SK-N-MC (cell line): ENCODE results near the gene RBMS3.
"Not testable (repeated sequence)": the region's sequence is repeated elsewhere in the genome, so short reads cannot be mapped to it uniquely, and the experiment has no call there.

ENCODE experiments used
- DNase-seq: peaks from one replicate; pipeline ENCODE4 v3.0.0-alpha.2; 2011; ENCODE audit warnings: low read depth, low spot score
- H3K27ac ChIP-seq: fragments of 200-600 bp; sonication (generic); 2 replicates; pipeline ENCODE4 v1.5.1; 2016; ENCODE audit warnings: mixed run types
- H3K36me3 ChIP-seq: fragments of 200-600 bp; sonication (generic); 2 replicates; pipeline ENCODE4 v1.6.1; 2017; ENCODE audit warnings: antibody characterized with exemption, low read length, mixed read lengths; ENCODE audit not compliant: insufficient read depth
- H3K4me3 ChIP-seq: fragments of 200-600 bp; sonication (generic); 2 replicates; pipeline ENCODE4 v1.5.1; 2016
- H3K9ac ChIP-seq: fragments of 200-600 bp; sonication (generic); 2 replicates; pipeline ENCODE4 v1.8.0; 2017; ENCODE audit warnings: mixed run types, mixed read lengths; ENCODE audit not compliant: insufficient read length
- H3K9me3 ChIP-seq: fragments of 200-600 bp; sonication (generic); 2 replicates; pipeline ENCODE4 v1.6.1; 2017; ENCODE audit warnings: low read depth, mild to moderate bottlenecking, antibody characterized with exemption, low read length, moderate library complexity, mixed read lengths
- EZH2 ChIP-seq: fragments of 200-600 bp; sonication (generic); IDR thresholded peaks from one replicate; pipeline ENCODE4 v1.6.1; 2017; ENCODE audit warnings: antibody characterized with exemption
- FOXP2 ChIP-seq: optimal IDR thresholded peaks from 2 replicates; pipeline ENCODE3; 2011; ENCODE audit warnings: mild to moderate bottlenecking, moderate library complexity; ENCODE audit not compliant: insufficient read depth; ENCODE audit errors: extremely low read length, control extremely low read depth
- POLR2AphosphoS5 ChIP-seq: IDR thresholded peaks from 2 replicates; pipeline ENCODE4 v1.6.1; 2012; ENCODE audit warnings: mild to moderate bottlenecking, low read depth, low read length, borderline replicate concordance

The RBMS3 gene

GRCh38 chr3:29773481-29773880 lies 492.6 kb downstream of the RBMS3 start:
- H3K36me3 ChIP-seq = no peaks in the 10 kb centered on the region
- no peak overlapping the region for H3K4me3 ChIP-seq
- TF ChIP-seq POLR2AphosphoS5 (no peak), EZH2 (no peak), FOXP2 (no peak)
- H3K9me3 ChIP-seq = no peaks in the 10 kb centered on the region
- DNase-seq = no peak
- no peak overlapping the region for H3K9ac ChIP-seq
- no peak overlapping the region for H3K27ac ChIP-seq

GRCh38 chr3:29775340-29775739 lies 494.5 kb downstream of the RBMS3 start:
- TF ChIP-seq FOXP2 (no peak), POLR2AphosphoS5 (no peak), EZH2 (no peak)
- no peak overlapping the region for H3K27ac ChIP-seq
- DNase-seq = no peak
- H3K36me3 ChIP-seq = no peaks in the 10 kb centered on the region
- no peak overlapping the region for H3K9ac ChIP-seq
- no peaks in the 10 kb centered on the region for H3K9me3 ChIP-seq
- H3K4me3 ChIP-seq = no peak overlapping the region

DNA sequence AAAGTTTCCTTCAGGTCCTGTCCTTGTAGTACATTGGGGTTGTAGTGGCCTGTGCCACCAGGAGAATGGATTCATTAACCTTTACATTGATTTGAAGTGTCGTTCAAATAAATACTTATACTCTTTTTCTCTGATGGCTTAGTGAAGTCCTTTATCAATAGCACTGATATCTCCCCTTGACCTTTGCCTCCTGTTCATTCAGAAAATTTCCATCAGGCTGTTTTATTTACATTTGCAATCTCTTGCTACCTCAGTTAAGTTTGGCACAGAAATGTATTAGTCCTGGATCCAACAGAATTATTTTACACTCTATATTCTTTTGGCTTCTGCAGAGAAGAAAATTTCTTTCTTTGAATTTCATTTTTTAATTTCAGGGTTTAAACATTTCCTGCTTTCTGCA lies 497.0 kb downstream of the RBMS3 start:
- TF ChIP-seq EZH2 = no peak
- no peak for TF ChIP-seq POLR2AphosphoS5
- TF ChIP-seq FOXP2 = no peak
- Histone ChIP-seq H3K9ac (no peak overlapping the region), H3K36me3 (no peaks in the 10 kb centered on the region), H3K27ac (no peak overlapping the region), H3K4me3 (no peak overlapping the region), H3K9me3 (no peaks in the 10 kb centered on the region)
- DNase-seq = no peak

- Histone ChIP-seq H3K4me3 (no peak overlapping the region), H3K9ac (no peak overlapping the region), H3K27ac (no peak overlapping the region), H3K36me3 (no peaks in the 10 kb centered on the region), H3K9me3 (no peaks in the 10 kb centered on the region)
- TF ChIP-seq EZH2 (no peak), POLR2AphosphoS5 (no peak), FOXP2 (no peak)
- DNase-seq = no peak
Observed at GRCh38 chr3:29789686-29790085, 508.8 kb downstream of the RBMS3 start.

- H3K9ac ChIP-seq = no peak overlapping the region
- TF ChIP-seq EZH2 = no peak
- TF ChIP-seq POLR2AphosphoS5 = no peak
- TF ChIP-seq FOXP2 = no peak
- no peak overlapping the region for H3K27ac ChIP-seq
- no peaks in the 10 kb centered on the region for H3K36me3 ChIP-seq
- DNase-seq = no peak
- H3K9me3 ChIP-seq = no peaks in the 10 kb centered on the region
- H3K4me3 ChIP-seq = no peak overlapping the region
Observed at GRCh38 chr3:29796808-29797207, 515.9 kb downstream of the RBMS3 start.

- Histone ChIP-seq H3K9ac (no peak overlapping the region), H3K4me3 (no peak overlapping the region), H3K9me3 (no peaks in the 10 kb centered on the region), H3K27ac (no peak overlapping the region), H3K36me3 (no peaks in the 10 kb centered on the region)
- TF ChIP-seq EZH2 (no peak), POLR2AphosphoS5 (no peak), FOXP2 (no peak)
- no peak for DNase-seq
Observed at GRCh38 chr3:29802057-29802456, 521.2 kb downstream of the RBMS3 start.

DNA sequence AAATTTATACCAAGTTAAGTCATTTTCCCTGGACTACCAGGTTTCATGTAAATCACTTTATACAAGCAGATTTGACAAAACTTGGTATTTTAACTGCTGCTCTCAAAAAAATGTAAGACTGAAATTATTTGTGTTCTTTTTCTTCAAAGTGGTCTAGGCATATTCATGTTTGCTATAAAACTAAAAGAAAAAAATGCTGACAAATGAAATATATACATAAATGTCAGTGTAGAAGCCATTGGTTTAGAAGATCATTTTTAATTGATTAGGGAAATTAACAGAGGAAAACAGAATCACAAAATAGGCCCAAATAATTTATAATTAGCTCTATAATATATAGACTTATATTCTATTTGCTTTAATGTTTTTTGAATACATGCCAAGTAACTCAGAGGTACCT lies 523.2 kb downstream of the RBMS3 start:
- no peak for DNase-seq
- no peak overlapping the region for H3K9ac ChIP-seq
- no peak overlapping the region for H3K4me3 ChIP-seq
- H3K36me3 ChIP-seq = no peaks in the 10 kb centered on the region
- no peak for TF ChIP-seq EZH2
- TF ChIP-seq FOXP2 = no peak
- TF ChIP-seq POLR2AphosphoS5 = no peak
- H3K27ac ChIP-seq = no peak overlapping the region
- no peaks in the 10 kb centered on the region for H3K9me3 ChIP-seq

GRCh38 chr3:29805757-29806156 lies 524.9 kb downstream of the RBMS3 start:
- no peak for DNase-seq
- TF ChIP-seq EZH2 (no peak), FOXP2 (no peak), POLR2AphosphoS5 (no peak)
- Histone ChIP-seq H3K27ac (no peak overlapping the region), H3K36me3 (no peaks in the 10 kb centered on the region), H3K4me3 (no peak overlapping the region), H3K9me3 (no peaks in the 10 kb centered on the region), H3K9ac (no peak overlapping the region)

GRCh38 chr3:29808324-29808723 lies 527.5 kb downstream of the RBMS3 start:
- H3K27ac ChIP-seq, H3K9me3 ChIP-seq, DNase-seq, H3K9ac ChIP-seq, H3K36me3 ChIP-seq, H3K4me3 ChIP-seq: not testable (repeated sequence)

DNA sequence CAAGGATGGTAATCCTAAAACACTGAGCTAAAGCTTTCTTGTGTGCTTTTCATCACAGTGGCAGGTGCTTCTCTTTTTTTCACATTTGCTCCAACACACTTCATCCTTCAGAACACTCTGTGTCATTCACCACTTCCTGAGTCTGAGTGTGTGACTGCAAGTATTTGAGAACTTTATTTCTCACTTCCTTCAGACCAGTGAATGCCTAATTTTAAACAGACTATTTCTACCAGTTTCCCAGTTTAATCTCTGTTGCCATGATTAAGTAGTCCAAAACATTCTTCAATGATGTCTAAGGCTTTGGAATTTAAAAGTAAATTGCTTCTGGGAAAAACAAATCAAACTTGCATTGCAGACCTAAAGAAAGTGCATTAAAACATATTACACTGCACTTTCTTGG lies 541.2 kb downstream of the RBMS3 start:
- TF ChIP-seq POLR2AphosphoS5 = no peak
- no peak for TF ChIP-seq EZH2
- TF ChIP-seq FOXP2 = no peak
- no peaks in the 10 kb centered on the region for H3K36me3 ChIP-seq
- H3K27ac ChIP-seq = no peak overlapping the region
- DNase-seq = no peak
- H3K4me3 ChIP-seq = no peak overlapping the region
- no peak overlapping the region for H3K9ac ChIP-seq
- H3K9me3 ChIP-seq = no peaks in the 10 kb centered on the region

DNA sequence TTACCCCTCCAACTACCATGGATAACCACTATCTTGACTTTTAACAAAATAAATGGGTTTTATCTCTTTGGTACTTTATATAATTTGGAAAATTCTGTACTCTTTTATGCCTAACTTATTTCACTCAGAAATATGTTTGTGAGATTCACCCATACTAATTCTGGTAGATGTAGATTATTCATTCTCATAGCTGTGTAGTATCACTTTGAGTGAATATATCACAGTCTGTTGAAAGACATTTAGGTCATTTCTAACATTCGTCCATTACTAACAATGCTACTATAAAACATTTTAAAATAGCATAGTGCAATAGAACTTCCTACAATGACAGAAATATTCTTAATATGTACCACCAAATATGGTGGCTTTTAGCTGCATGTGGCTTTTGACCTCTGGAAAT lies 542.4 kb downstream of the RBMS3 start:
- no peak for TF ChIP-seq FOXP2
- TF ChIP-seq POLR2AphosphoS5 = no peak
- no peak for TF ChIP-seq EZH2
- no peak overlapping the region for H3K27ac ChIP-seq
- H3K36me3 ChIP-seq = no peaks in the 10 kb centered on the region
- H3K9ac ChIP-seq = no peak overlapping the region
- no peak for DNase-seq
- no peaks in the 10 kb centered on the region for H3K9me3 ChIP-seq
- H3K4me3 ChIP-seq = no peak overlapping the region
